Stomach (tissue), 9 donors: ENCODE results near the gene RIBC2. TPM values are rescaled to one million over a fixed set of nuclear protein-coding genes. Genes with fewer than 3 reads are reported as not detected.

Experiments used
- DNase-seq, 2 donors: peaks; one replicate each; pipeline versions ENCODE4 v3.0.0 to v3.0.0-alpha.2; 2013 to 2019
- H3K27ac ChIP-seq, 5 donors: fragments of 200-600 bp in 4 of 5; sonication (generic) in 4 of 5; one replicate each; pipeline ENCODE4 v1.5.1; 2013 to 2019; ENCODE audit warnings: mild to moderate bottlenecking in 1 of 5, moderate library complexity in 1 of 5
- H3K27me3 ChIP-seq, 3 donors: fragments of 200-600 bp; sonication (generic); one replicate each; pipeline ENCODE4 v1.5.1; 2017 to 2019; ENCODE audit warnings: mixed run types in 1 of 3
- H3K36me3 ChIP-seq, 4 donors: fragments of 200-600 bp; sonication (generic); 1 replicate in 3 of 4; 2 replicates in 1 of 4; pipeline ENCODE4 v1.5.1; 2016 to 2019
- H3K4me1 ChIP-seq, 4 donors: fragments of 200-600 bp; sonication (generic); one replicate each; pipeline ENCODE4 v1.5.1; 2016 to 2019
- H3K4me3 ChIP-seq, 4 donors: fragments of 200-600 bp; sonication (generic) in 3 of 4; one replicate each; pipeline ENCODE4 v1.5.1; 2016 to 2019; ENCODE audit warnings: mild to moderate bottlenecking in 1 of 4
- H3K9me3 ChIP-seq, 4 donors: fragments of 200-600 bp; sonication (generic); one replicate each; pipeline ENCODE4 v1.5.1; 2016 to 2019
- EP300 ChIP-seq: sonication (generic); formaldehyde crosslinking; IDR thresholded peaks from one replicate; pipeline ENCODE4 v1.6.1; 2017; ENCODE audit warnings: antibody characterized with exemption
- POLR2A ChIP-seq, 4 donors: fragments of 450-650 bp; IDR thresholded peaks; one replicate each; pipeline ENCODE4 v1.6.1; 2016; ENCODE audit warnings: antibody characterized with exemption in 4 of 4, control low read depth in 2 of 4, mild to moderate bottlenecking in 1 of 4, moderate library complexity in 1 of 4
- POLR2AphosphoS5 ChIP-seq, 3 donors: sonication (generic); formaldehyde crosslinking; IDR thresholded peaks; one replicate each; pipeline ENCODE4 v1.6.1; 2016; ENCODE audit warnings: antibody characterized with exemption in 3 of 3
- WGBS, 5 donors: extraction: QIAGEN DNeasy Blood & Tissue Kit in 3 of 5; methylation state at CpG; one replicate each; pipeline versions ENCODE4 v1.1.5 to v1.1.7; 2013 to 2018; 5-methylcytosine and 5-hydroxymethylcytosine counted together
- intact Hi-C: fragments of 100-400 bp; cut with DNase I; formaldehyde crosslinking; loops from one replicate; pipeline ENCODE4 v1.15.1; 2023; ENCODE audit warnings: low total_unique reads
- polyA plus RNA-seq, 3 donors: library from polyadenylated mRNA; stranded (reverse); fragments of 200-250 nt; gene quantifications; one replicate each; pipeline ENCODE4 v1.2.3, GENCODE V29; 2013
- total RNA-seq, 5 donors: library from RNA; depleted of rRNA; stranded (reverse); fragments of >200 nt; gene quantifications; one replicate each; pipeline versions ENCODE4 v1.1.0 to v1.2.3, GENCODE V29; 2014 to 2016
- TF ChIP-seq, protein P1 (sequence below), 7 experiments: fragments of 450-650 bp in 4 of 7; fragments of 200-600 bp in 3 of 7; sonication (generic) in 3 of 7; IDR thresholded peaks; one replicate each; pipeline ENCODE4 v1.5.1; 2016 to 2019; ENCODE audit warnings: antibody characterized with exemption in 7 of 7, control low read depth in 2 of 7, mild to moderate bottlenecking in 1 of 7
- donor health status: healthy with polysubstance abuse.
- donor health status: Bipolar disorder and iron deficiency.
- donor health status: healthy.

Gene RIBC2
- total and polyA plus RNA-seq, 8 donors, result 0.45 to 13.0 (median 0.76) TPM; not detected in 1

DNA sequence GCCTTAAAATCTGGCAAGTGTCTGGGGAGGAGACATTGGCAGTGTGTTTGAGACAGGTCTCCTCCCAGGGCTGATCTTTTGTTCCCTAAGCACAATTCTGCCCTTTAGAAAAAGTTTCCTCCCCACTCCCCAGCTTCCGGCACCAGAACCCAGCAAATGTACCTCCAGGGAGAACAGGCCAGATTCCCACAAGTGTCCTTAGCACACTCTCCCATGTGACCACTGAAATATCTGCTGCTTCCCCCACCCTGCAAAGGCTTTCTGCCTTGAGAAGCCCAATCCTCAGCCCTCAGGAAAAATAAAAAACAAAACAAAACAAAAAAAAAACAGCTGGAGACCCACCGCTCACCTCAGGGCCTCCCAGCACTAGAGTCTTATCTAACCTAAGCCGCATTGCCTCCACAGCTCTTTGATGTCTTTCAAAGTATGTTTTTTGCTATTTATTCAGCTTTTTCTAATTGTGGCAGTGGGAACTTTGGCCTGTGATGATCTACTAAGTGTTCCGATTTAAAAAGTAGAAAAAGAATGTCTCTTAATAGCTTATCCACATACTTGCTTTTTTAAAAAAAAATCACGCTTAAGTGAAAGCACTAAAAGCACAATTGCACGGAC, 60.2 kb downstream of the RIBC2 start:
- 57 to 69% (median 60%) methylated on average over 6 of the region's 6 CpGs for WGBS, 5 donors
- H3K27ac ChIP-seq, result no peak overlapping the region
- TF ChIP-seq EP300, result no peak
- no peak for TF ChIP-seq POLR2A (IDR thresholded peaks at IDR 0.05)
- TF ChIP-seq, protein P1, sequence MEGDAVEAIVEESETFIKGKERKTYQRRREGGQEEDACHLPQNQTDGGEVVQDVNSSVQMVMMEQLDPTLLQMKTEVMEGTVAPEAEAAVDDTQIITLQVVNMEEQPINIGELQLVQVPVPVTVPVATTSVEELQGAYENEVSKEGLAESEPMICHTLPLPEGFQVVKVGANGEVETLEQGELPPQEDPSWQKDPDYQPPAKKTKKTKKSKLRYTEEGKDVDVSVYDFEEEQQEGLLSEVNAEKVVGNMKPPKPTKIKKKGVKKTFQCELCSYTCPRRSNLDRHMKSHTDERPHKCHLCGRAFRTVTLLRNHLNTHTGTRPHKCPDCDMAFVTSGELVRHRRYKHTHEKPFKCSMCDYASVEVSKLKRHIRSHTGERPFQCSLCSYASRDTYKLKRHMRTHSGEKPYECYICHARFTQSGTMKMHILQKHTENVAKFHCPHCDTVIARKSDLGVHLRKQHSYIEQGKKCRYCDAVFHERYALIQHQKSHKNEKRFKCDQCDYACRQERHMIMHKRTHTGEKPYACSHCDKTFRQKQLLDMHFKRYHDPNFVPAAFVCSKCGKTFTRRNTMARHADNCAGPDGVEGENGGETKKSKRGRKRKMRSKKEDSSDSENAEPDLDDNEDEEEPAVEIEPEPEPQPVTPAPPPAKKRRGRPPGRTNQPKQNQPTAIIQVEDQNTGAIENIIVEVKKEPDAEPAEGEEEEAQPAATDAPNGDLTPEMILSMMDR (IDR thresholded peaks at IDR 0.05), result no peak
- TF ChIP-seq POLR2AphosphoS5 (IDR thresholded peaks at IDR 0.05), result no peak

DNA sequence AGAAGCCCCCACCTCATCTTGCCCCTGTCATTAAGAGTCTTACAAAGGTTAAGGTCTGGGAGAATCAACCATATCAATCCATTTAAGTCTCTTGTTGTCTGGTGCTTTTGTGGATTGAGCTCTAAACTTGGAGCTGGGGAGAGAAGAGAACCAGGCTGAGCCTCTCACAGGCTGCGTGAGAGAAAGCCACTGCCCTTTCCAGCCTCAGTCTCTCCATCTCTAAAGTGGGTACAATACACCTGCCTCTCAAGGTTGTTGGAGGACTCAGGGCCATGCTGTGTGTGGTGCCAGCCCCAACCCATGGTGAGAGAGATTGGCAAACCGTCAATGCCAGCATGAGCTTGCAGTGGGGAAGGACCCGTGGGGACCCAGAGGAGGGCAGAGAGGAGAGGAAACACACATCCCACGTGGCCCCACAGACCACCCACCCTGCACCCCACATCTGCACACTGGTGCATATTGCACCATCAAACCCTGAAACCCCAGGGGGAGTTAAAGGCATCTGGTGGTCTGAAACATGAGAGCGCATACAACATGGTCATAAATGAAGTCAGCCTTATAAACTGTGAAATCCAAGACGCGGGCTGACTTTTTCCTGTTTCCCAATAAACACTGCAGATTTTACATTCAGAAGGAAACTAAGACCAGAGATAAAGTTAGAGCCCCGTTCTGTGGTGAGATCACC, 61.7 kb downstream of the RIBC2 start:
- intact Hi-C loops, result no loop called here
- DNase-seq, result no peak
- H3K4me1 ChIP-seq, result no peaks in the 10 kb centered on the region
- no peak overlapping the region for H3K4me3 ChIP-seq
- no peak for TF ChIP-seq EP300
- TF ChIP-seq POLR2AphosphoS5 (IDR thresholded peaks at IDR 0.05), result no peak
- TF ChIP-seq POLR2A (IDR thresholded peaks at IDR 0.05), result no peak
- TF ChIP-seq, protein P1 (IDR thresholded peaks at IDR 0.05), result no peak
- WGBS, 5 donors, result 56 to 79% (median 71%) methylated on average over 5 to 8 of the region's 8 CpGs
- no peaks in the 10 kb centered on the region for H3K36me3 ChIP-seq
- peaks cover 0 to 7% (median 0%) of the 10 kb centered on the region in 3 donors for H3K27me3 ChIP-seq
- no peak overlapping the region for H3K27ac ChIP-seq
- H3K9me3 ChIP-seq, result no peaks in the 10 kb centered on the region

More for the DNA sequence above, 60.2 kb downstream of the RIBC2 start:
- peaks cover 0 to 7% (median 0%) of the 10 kb centered on the region in 3 donors for H3K27me3 ChIP-seq
- no peaks in the 10 kb centered on the region for H3K4me1 ChIP-seq
- H3K4me3 ChIP-seq, result no peak overlapping the region
- no peak for DNase-seq
- H3K36me3 ChIP-seq, result no peaks in the 10 kb centered on the region
- intact Hi-C loops, result no loop called here
- H3K9me3 ChIP-seq, result no peaks in the 10 kb centered on the region

DNA sequence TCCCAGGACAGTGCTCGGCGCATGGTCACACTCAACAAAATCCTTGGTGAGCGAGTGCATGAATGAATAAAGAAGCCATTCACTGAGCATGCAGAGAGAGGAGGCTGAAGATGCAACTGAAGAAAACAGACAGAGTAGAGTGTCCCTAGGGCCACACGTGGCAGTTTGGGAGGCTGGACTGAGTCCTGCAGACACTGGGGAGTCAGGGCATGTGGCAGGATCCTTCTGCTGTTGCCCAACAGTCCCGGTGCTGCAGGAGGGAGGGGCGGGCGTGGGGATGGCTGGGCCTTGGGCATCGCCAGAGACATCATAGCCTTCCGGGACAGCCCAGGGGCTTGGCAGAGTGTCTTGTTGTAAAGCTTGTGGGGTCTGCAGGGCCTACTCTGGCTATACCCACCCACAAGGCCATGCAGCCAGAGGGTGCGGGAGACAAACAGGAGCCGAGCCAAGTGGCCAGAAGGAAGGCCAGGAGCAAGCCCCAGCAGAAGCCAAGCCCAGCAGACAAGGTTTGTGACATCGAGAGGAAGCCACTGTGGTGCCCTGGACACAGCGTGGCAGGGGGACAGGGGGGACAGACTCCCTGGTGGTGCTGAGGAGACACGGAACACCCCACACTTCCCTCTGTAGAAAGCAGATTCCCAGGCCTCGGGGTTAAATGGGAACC, 62.5 kb downstream of the RIBC2 start:
- Histone ChIP-seq H3K27ac (no peak overlapping the region), H3K4me3 (no peak overlapping the region), H3K4me1 (no peaks in the 10 kb centered on the region), H3K36me3 (no peaks in the 10 kb centered on the region), H3K27me3 (peaks cover 0 to 7% (median 0%) of the 10 kb centered on the region in 3 donors), H3K9me3 (no peaks in the 10 kb centered on the region)
- no peak for DNase-seq
- no peak for TF ChIP-seq EP300
- WGBS, 5 donors, result 80 to 89% (median 83%) methylated on average over 12 to 15 of the region's 15 CpGs
- intact Hi-C loops, result no loop called here

DNA sequence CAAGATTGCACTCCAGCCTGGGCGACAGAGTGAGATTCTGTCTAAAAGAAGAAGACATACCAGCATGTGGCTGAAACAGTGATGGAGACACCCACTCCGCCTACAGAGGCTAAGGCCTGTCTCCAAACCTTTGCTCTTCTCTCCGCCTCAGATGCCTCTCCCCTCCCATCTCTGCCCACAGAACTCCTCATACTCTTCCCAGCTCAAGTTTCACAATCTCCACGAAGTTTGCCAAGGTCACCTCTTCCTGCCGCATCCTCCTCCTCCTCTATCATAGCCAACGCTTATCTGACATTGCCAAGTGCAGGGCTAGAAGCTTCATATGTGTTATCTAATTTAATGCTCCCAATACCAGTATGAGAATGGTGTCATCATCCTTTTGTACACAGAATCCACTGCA, 63.3 kb downstream of the RIBC2 start:
- Histone ChIP-seq H3K27me3 (peaks cover 0 to 7% (median 0%) of the 10 kb centered on the region in 3 donors), H3K9me3 (no peaks in the 10 kb centered on the region), H3K4me3 (no peak overlapping the region), H3K27ac (no peak overlapping the region), H3K4me1 (no peaks in the 10 kb centered on the region), H3K36me3 (no peaks in the 10 kb centered on the region)
- intact Hi-C loops, result no loop called here
- DNase-seq, result no peak
- TF ChIP-seq, protein P1 (IDR thresholded peaks at IDR 0.05), result no peak
- TF ChIP-seq POLR2A (IDR thresholded peaks at IDR 0.05), result no peak
- TF ChIP-seq POLR2AphosphoS5 (IDR thresholded peaks at IDR 0.05), result no peak
- 79 to 85% (median 82%) methylated on average over 6 of the region's 6 CpGs for WGBS, 5 donors
